Gastroesophageal sphincter (tissue), 3 donors: Measurements from ENCODE around the gene CRABP2.

Experiments
- CTCF ChIP-seq, 4 experiments: fragments of 200-600 bp in 2 of 4; fragments of 450-650 bp in 2 of 4; sonication (generic) in 1 of 4; IDR thresholded peaks; one replicate each; pipeline ENCODE4 v1.5.1; 2017 to 2019; ENCODE audit warnings: antibody characterized with exemption in 4 of 4, mild to moderate bottlenecking in 2 of 4, moderate library complexity in 2 of 4
- POLR2A ChIP-seq, 2 donors: fragments of 450-650 bp; IDR thresholded peaks; one replicate each; pipeline ENCODE4 v1.6.1; 2017; ENCODE audit warnings: antibody characterized with exemption in 2 of 2, mild to moderate bottlenecking in 2 of 2, moderate library complexity in 1 of 2

GRCh38 chr1:156675210-156676113 lies 29.9 kb downstream of the CRABP2 start:
- no peak for TF ChIP-seq CTCF (IDR thresholded peaks at IDR 0.05)
- TF ChIP-seq POLR2A (IDR thresholded peaks at IDR 0.05), result no peak
